GM13976 (cell line): ENCODE results near the gene SYVN1.
"Not testable (repeated sequence)": the region's sequence is repeated elsewhere in the genome, so short reads cannot be mapped to it uniquely, and the experiment has no call there.

Source experiments
- DNase-seq: peaks from one replicate; pipeline ENCODE4 v3.0.0; 2012; ENCODE audit warnings: low spot score
- CTCF ChIP-seq: IDR thresholded peaks from 2 replicates; pipeline ENCODE4 v1.5.1; 2012; ENCODE audit warnings: borderline replicate concordance, mild to moderate bottlenecking; ENCODE audit not compliant: insufficient read depth; ENCODE audit errors: extremely low read depth, missing control alignments, control extremely low read depth
- in situ Hi-C: fragments of 300-500 bp; cut with MboI; formaldehyde crosslinking; loops from one replicate; pipeline ENCODE4 v1.12.0; 2022; ENCODE audit warnings: low sequenced_read_pairs, mixed read lengths, inconsistent platforms; ENCODE audit not compliant: unreplicated experiment

Gene SYVN1

GRCh38 chr11:65119670-65119995 is 14.7 kb downstream of the SYVN1 start:
- DNase-seq: no peak
- in situ Hi-C loops: no loop called here
- no peak for TF ChIP-seq CTCF

- DNase-seq, in situ Hi-C loops: not testable (repeated sequence)
These were observed 15.2 kb downstream of the SYVN1 start for GRCh38 chr11:65118891-65119669.

GRCh38 chr11:65118097-65118837 is 16.1 kb downstream of the SYVN1 start:
- no peak for DNase-seq
- in situ Hi-C loops: no loop called here
- no peak for TF ChIP-seq CTCF

- peak; percentile 68 for TF ChIP-seq CTCF
- in situ Hi-C loops: no loop called here
These were observed 16.9 kb downstream of the SYVN1 start, which contains the start of gene ZNHIT2 for GRCh38 chr11:65117206-65118096. Gene ZNHIT2 (minus strand): TSS chr11:65117701. CDS start chr11:65117653, 48 bp downstream.

GRCh38 chr11:65116370-65117205 is 17.7 kb downstream of the SYVN1 start:
- in situ Hi-C loops: no loop called here
- peak; percentile 34 for DNase-seq
- no peak for TF ChIP-seq CTCF

More at GRCh38 chr11:65117206-65118096, 16.9 kb downstream of the SYVN1 start, which contains the start of gene ZNHIT2:
- DNase-seq: peak; percentile 96

- in situ Hi-C loops: no loop called here
- DNase-seq: no peak
- no peak for TF ChIP-seq CTCF
These were observed 18.8 kb downstream of the SYVN1 start for GRCh38 chr11:65115361-65116082.
